ENCODE measurements around the gene CD99L2. TPM values are rescaled to one million over a fixed set of nuclear protein-coding genes. Genes with fewer than 3 reads are reported as not detected.

The CD99L2 gene
- 23.8 TPM for total RNA-seq

DNA sequence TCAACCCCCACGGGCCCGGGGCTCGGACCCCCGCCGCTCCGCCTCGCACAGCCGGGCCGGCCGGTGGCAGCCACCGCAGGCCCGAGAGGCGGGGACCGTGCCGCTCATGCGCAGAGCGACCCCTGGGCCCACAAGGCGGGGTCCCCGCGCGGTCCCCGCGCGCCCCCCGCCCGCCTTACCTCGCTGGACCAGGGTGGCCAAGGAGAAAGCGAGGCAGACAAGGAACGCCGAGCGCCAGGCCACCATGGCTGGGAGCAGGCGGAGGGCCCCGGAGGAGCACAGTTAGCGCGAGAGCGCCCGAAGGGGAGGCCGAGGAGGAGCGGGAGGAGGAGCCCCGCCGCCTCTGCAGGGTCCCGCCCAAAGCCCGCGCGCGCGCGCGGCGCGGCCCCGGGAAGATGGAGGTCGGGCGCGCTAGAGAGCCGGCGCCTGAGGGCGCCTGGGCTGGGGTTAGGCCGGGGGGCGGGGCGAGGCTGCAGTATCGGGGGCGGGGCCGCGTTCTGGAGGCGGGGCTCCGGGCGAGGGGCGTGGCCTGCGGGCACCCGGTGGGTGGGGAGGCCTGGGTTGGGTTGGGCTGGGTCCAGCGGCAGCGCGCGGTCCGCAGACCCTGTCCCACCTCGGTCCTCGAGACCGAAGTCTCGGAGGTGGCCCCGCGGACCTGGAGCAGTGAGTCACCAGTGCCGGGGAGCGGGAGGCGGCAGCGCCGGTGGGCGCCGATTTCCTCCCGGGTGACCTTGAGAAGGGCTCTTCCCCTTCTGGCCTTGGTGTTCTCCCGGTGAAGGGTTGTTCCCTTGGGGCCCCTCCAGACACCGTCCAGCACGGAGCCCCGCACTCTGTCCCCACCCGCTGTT lies at the start of gene CD99L2:
CD99L2 (minus strand) TSS at position 326 of the 848 bp plus-strand sequence; CDS start at position 246, 80 bp downstream.
- no peaks in the 10 kb centered on the region for H3K9me3 ChIP-seq
- no peaks in the 10 kb centered on the region for H3K27me3 ChIP-seq
- no peaks in the 10 kb centered on the region for H3K36me3 ChIP-seq
- DNase-seq (ENCODE audit: extremely low spot score in 2 of 2), result no peak
- intact Hi-C loops (cut with DNase I), result no loop called here
- H3K4me3 ChIP-seq, result peak within 1 kb of the TSS; percentile 54 to 69
- TF ChIP-seq, protein P1, sequence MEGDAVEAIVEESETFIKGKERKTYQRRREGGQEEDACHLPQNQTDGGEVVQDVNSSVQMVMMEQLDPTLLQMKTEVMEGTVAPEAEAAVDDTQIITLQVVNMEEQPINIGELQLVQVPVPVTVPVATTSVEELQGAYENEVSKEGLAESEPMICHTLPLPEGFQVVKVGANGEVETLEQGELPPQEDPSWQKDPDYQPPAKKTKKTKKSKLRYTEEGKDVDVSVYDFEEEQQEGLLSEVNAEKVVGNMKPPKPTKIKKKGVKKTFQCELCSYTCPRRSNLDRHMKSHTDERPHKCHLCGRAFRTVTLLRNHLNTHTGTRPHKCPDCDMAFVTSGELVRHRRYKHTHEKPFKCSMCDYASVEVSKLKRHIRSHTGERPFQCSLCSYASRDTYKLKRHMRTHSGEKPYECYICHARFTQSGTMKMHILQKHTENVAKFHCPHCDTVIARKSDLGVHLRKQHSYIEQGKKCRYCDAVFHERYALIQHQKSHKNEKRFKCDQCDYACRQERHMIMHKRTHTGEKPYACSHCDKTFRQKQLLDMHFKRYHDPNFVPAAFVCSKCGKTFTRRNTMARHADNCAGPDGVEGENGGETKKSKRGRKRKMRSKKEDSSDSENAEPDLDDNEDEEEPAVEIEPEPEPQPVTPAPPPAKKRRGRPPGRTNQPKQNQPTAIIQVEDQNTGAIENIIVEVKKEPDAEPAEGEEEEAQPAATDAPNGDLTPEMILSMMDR (IDR thresholded peaks at IDR 0.05), result no peak
- TF ChIP-seq POLR2AphosphoS5 (IDR thresholded peaks at IDR 0.05; ENCODE audit: insufficient read depth in 1 of 2, low read depth in 1 of 2), result peak in 1 of 2 donors; percentile 38
- peak within 1 kb of the TSS; percentile 68 for H3K27ac ChIP-seq
- H3K4me1 ChIP-seq, result no peaks in the 10 kb centered on the region

DNA sequence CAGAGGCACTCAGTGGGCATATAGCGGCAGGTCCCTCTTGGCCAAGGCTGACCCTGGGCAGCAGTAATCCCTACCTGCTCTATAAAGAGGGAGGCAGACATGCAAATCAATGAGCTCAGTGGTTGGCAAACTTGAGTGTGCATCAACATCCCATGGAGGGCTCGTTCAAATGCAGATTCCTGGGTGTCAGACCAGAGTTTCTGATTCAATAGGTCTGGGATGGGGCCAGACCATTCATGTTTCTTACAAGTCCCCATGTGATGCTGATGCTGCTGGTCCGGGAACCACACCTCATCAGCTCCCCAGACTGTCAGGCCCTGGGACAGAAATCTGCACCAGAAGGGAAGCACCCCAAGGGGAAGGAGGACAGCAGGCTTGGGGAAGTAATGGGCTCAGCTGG lies 45.8 kb upstream of the CD99L2 start:
- Histone ChIP-seq H3K4me3 (no peak overlapping the region), H3K4me1 (no peaks in the 10 kb centered on the region), H3K9me3 (no peaks in the 10 kb centered on the region), H3K27me3 (no peaks in the 10 kb centered on the region), H3K27ac (no peak overlapping the region), H3K36me3 (no peaks in the 10 kb centered on the region)
- TF ChIP-seq POLR2A (IDR thresholded peaks at IDR 0.05) (no peak), POLR2AphosphoS5 (IDR thresholded peaks at IDR 0.05; ENCODE audit: insufficient read depth in 1 of 2, low read depth in 1 of 2) (no peak)
- TF ChIP-seq, protein P1 (IDR thresholded peaks at IDR 0.05), result no peak
- no peak for DNase-seq (ENCODE audit: extremely low spot score in 2 of 2)
- intact Hi-C loops (cut with DNase I), result no loop called here

GRCh38 chrX:150942942-150943594 lies 44.6 kb upstream of the CD99L2 start:
- no peak overlapping the region for H3K4me3 ChIP-seq
- H3K27me3 ChIP-seq, result no peaks in the 10 kb centered on the region
- intact Hi-C loops (cut with DNase I), result no loop called here
- no peak for DNase-seq (ENCODE audit: extremely low spot score in 2 of 2)
- H3K27ac ChIP-seq, result no peak overlapping the region
- TF ChIP-seq POLR2A (IDR thresholded peaks at IDR 0.05) (no peak), POLR2AphosphoS5 (IDR thresholded peaks at IDR 0.05; ENCODE audit: insufficient read depth in 1 of 2, low read depth in 1 of 2) (no peak)
- TF ChIP-seq, protein P1 (IDR thresholded peaks at IDR 0.05), result no peak
- H3K9me3 ChIP-seq, result no peaks in the 10 kb centered on the region
- H3K36me3 ChIP-seq, result no peaks in the 10 kb centered on the region
- H3K4me1 ChIP-seq, result no peaks in the 10 kb centered on the region

DNA sequence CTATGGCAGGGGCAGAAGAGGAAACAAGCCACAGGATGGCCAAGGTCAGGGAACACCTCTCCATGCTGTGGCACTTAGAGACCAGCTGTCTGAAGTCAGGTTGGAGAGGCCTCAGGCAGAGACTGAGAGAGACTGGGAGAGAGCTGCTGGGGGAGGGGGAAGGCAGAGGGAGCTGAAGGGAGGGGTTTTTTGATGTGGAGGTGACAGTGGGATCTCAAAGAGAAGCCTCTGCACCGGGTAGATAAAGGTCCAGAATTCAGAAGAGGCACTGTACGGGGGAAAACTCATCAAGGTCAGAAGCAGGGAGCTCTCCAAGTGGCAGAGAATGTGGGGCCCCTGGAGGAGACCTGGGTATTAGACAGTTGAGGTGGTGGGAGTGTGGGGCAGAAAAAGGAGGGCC lies 43.1 kb upstream of the CD99L2 start:
- DNase-seq (ENCODE audit: extremely low spot score in 2 of 2), result no peak
- TF ChIP-seq, protein P1 (IDR thresholded peaks at IDR 0.05), result no peak
- TF ChIP-seq POLR2A (IDR thresholded peaks at IDR 0.05), result no peak
- TF ChIP-seq POLR2AphosphoS5 (IDR thresholded peaks at IDR 0.05; ENCODE audit: insufficient read depth in 1 of 2, low read depth in 1 of 2), result no peak
- Histone ChIP-seq H3K27me3 (no peaks in the 10 kb centered on the region), H3K4me1 (no peaks in the 10 kb centered on the region), H3K36me3 (no peaks in the 10 kb centered on the region), H3K27ac (no peak overlapping the region), H3K4me3 (no peak overlapping the region), H3K9me3 (no peaks in the 10 kb centered on the region)
- intact Hi-C loops (cut with DNase I), result no loop called here
